Brain microvascular endothelial cell (primary cell): ENCODE data around the gene WAPL.

Experiments used
- DNase-seq: peaks from one replicate; pipeline ENCODE4 v3.0.0-alpha.2; 2020
- H3K27ac ChIP-seq: fragments of 250-450 bp; sonication (Bioruptor Pico); 2 replicates; pipeline ENCODE4 v1.5.1; 2020; ENCODE audit warnings: mild to moderate bottlenecking, moderate library complexity
- H3K27me3 ChIP-seq: fragments of 250-450 bp; sonication (Bioruptor Pico); replicated peaks from 2 replicates; pipeline ENCODE4 v1.5.1; 2020; ENCODE audit warnings: mild to moderate bottlenecking
- H3K36me3 ChIP-seq: fragments of 250-450 bp; sonication (Bioruptor Pico); replicated peaks from 2 replicates; pipeline ENCODE4 v1.5.1; 2020; ENCODE audit warnings: mild to moderate bottlenecking
- H3K4me3 ChIP-seq: 2 replicates; pipeline ENCODE4 v1.5.1; 2011; ENCODE audit warnings: low read depth, mild to moderate bottlenecking, control low read depth, low read length, moderate library complexity
- in situ Hi-C: cut with HindIII; loops from 2 replicates; pipeline ENCODE4 v1.10.0; 2017; ENCODE audit warnings: low sequenced_read_pairs, low pct_ligation_motif_present
- TF ChIP-seq, protein P1 (sequence below): IDR thresholded peaks from 2 replicates; pipeline ENCODE4 v1.5.1; 2011; ENCODE audit warnings: low read depth, mild to moderate bottlenecking, moderate library complexity, low read length, control low read depth, inconsistent platforms; ENCODE audit errors: missing control alignments

WAPL gene

DNA sequence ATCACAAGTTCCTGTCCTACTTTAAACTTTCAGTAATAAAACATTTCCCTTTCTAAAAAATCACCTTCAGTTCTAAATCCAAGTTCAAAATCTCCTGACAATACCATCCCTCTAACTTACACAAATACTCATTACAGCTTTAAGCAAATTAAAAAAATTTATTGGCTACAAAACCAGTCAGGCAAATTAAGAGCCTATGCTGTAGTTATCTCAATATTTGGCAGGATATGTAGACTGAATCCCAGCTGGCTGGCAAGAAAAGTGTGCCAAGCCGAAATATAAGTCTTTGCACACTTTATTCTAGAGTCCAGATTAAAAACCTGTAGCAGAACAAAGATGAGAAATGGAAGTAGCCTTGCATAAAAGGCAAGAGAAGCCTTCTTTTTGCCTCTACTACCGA lies 9.5 kb downstream of the WAPL start:
- TF ChIP-seq, protein P1, sequence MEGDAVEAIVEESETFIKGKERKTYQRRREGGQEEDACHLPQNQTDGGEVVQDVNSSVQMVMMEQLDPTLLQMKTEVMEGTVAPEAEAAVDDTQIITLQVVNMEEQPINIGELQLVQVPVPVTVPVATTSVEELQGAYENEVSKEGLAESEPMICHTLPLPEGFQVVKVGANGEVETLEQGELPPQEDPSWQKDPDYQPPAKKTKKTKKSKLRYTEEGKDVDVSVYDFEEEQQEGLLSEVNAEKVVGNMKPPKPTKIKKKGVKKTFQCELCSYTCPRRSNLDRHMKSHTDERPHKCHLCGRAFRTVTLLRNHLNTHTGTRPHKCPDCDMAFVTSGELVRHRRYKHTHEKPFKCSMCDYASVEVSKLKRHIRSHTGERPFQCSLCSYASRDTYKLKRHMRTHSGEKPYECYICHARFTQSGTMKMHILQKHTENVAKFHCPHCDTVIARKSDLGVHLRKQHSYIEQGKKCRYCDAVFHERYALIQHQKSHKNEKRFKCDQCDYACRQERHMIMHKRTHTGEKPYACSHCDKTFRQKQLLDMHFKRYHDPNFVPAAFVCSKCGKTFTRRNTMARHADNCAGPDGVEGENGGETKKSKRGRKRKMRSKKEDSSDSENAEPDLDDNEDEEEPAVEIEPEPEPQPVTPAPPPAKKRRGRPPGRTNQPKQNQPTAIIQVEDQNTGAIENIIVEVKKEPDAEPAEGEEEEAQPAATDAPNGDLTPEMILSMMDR: no peak
- Histone ChIP-seq H3K36me3 (peaks cover 8% of the 10 kb centered on the region), H3K27me3 (no peaks in the 10 kb centered on the region), H3K27ac (no peak overlapping the region), H3K4me3 (no peak overlapping the region)
- in situ Hi-C loops: no loop called here
- no peak for DNase-seq

DNA sequence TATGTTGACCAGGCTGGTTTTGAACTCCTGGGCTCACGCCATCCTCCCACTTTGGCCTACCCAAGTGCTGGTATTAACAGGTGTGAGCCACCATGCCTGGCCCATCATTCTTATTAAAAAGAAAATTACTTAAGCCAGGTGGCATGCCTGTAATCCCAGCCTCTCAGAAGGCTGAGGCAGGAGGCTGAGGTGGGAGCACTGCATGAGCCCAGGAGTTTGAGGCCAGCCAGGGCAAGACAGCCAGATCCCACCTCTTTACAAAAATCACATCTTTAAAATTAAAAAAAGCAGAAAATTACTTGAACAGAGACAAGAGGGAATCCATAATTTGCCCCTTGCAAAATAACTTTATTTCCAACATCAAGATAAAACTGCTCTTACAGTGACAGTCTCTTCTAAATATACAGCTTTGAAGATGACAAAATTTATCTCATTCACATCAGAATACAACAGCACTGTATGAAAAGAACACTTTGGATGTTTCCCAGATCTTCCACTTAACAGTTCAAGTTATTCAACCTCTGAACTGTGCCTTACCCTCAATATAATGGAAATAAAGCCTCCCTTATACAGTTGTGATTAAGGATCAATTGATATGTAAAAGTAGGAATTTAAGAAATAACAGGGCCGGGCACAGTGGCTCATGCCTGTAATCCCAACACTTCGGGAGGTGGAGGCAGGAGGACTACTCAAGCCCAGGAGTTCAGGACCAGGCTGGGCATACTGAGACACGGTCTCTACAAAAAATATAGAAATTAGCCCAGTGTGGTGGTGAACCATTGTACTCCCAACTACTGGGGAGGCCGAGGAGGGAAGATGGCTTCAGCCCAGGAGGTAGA lies 10.3 kb downstream of the WAPL start:
- Histone ChIP-seq H3K36me3 (peaks cover 3% of the 10 kb centered on the region), H3K4me3 (no peak overlapping the region), H3K27me3 (no peaks in the 10 kb centered on the region), H3K27ac (no peak overlapping the region)
- DNase-seq: no peak
- TF ChIP-seq, protein P1: no peak
- in situ Hi-C loops: no loop called here

DNA sequence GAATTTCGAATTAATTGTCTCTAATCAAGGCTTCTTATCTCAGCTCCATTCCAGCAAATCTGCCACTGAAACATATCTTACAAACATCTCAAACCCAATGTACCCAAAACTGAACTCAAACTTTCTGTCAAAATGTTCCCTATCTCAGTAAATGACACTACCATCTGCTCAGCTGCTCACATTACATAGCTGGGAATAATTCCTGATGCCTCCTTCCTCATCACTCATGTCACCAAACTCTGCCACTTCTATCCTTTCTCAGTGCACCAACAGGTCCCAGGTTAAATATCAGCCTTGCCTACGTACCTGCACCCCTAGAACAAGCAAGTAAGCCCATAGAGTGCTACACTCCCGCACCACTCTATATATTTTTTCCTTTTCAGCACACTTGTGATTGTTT lies 12.4 kb downstream of the WAPL start:
- H3K27me3 ChIP-seq: no peaks in the 10 kb centered on the region
- TF ChIP-seq, protein P1: no peak
- no peak for DNase-seq
- no peak overlapping the region for H3K4me3 ChIP-seq
- H3K36me3 ChIP-seq: no peaks in the 10 kb centered on the region
- no peak overlapping the region for H3K27ac ChIP-seq
- in situ Hi-C loops: no loop called here

DNA sequence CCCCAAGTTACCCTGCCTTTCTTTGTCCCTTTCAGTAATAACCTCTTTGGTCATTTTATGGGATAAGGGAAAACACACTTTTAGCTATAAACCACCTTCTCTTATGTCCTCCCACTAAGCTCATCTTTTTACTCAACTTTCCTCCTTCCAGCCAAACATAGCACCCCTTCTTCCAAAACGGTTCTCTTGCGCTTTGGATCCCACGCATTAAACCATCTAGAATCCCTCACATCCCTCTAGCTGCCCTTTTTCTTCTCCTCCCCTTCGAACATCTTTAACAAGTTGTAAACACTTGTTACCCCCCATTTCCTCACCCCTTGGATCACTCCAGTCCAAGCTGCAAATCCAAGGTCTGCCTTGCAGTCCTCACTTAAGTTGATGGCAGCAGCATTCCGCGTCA lies 13.4 kb downstream of the WAPL start:
- no peak for DNase-seq
- H3K4me3 ChIP-seq: no peak overlapping the region
- TF ChIP-seq, protein P1: no peak
- peak overlapping the region; percentile 8 for H3K27ac ChIP-seq
- in situ Hi-C loops: no loop called here
- peaks cover 2% of the 10 kb centered on the region for H3K36me3 ChIP-seq
- H3K27me3 ChIP-seq: no peaks in the 10 kb centered on the region

DNA sequence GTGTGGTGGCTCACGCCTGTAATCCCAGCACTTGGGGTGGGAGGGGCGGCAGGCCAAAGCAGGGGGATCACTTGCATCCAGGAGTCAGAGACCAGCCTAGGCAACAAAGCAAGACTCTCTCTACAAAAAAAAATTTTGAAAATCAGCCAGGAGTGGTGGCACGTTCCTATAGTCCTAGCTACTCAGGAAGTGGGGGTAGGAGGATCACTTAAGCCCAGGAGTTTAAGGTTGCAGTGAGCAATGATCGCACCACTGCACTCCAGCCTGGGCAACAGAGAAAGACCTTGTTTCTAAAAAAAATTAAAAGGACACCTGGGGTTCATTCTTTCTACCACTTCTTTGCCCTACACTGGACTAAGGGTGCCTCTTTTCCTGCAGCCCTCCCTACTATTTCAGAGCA lies 15.1 kb downstream of the WAPL start:
- H3K27me3 ChIP-seq: no peaks in the 10 kb centered on the region
- no peak overlapping the region for H3K27ac ChIP-seq
- TF ChIP-seq, protein P1: no peak
- in situ Hi-C loops: no loop called here
- DNase-seq: no peak
- no peak overlapping the region for H3K4me3 ChIP-seq
- H3K36me3 ChIP-seq: peaks cover 6% of the 10 kb centered on the region

DNA sequence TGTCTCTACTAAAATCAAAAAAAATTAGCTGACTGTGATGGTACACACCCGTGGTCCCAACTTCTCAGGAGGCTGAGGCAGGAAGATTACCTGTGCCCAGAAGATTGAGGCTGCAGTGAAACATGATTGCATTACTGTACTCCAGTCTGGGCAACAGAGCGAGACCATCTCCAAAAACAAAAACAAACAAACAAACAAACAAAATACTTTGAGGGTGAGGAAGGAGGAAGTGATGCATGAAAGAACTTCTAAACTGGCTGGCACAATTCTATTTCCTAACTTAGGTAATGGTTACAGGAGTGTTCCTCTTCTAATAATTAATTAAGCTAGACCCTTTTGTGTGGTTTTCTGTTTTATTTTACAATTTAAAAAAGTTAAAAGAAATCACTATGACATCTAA lies 15.5 kb downstream of the WAPL start:
- Histone ChIP-seq H3K36me3 (peaks cover 6% of the 10 kb centered on the region), H3K4me3 (no peak overlapping the region), H3K27me3 (no peaks in the 10 kb centered on the region), H3K27ac (no peak overlapping the region)
- no peak for DNase-seq
- in situ Hi-C loops: no loop called here
- TF ChIP-seq, protein P1: no peak
